ENCODE results near the gene ADCY5.

The ADCY5 gene

GRCh38 chr3:123365450-123366143 is 83.3 kb downstream of the ADCY5 start:
- Mint-ChIP-seq H3K36me3 (ENCODE audit: insufficient read depth) (no peaks in the 10 kb centered on the region), H3K4me1 (ENCODE audit: low read depth in 2 of 2) (no peaks in the 10 kb centered on the region)

GRCh38 chr3:123361071-123361470 is 87.8 kb downstream of the ADCY5 start:
- ATAC-seq (replicated peaks) = no peak
- Mint-ChIP-seq H3K4me1 (ENCODE audit: low read depth in 2 of 2) (no peaks in the 10 kb centered on the region), H3K27ac (no peak overlapping the region), H3K4me3 (no peak overlapping the region), H3K27me3 (peaks cover 26 to 30% of the 10 kb centered on the region in 2 donors), H3K9me3 (no peaks in the 10 kb centered on the region), H3K36me3 (ENCODE audit: insufficient read depth) (no peaks in the 10 kb centered on the region)
- no peak for DNase-seq

More at GRCh38 chr3:123365450-123366143, 83.3 kb downstream of the ADCY5 start:
- H3K27me3 Mint-ChIP-seq = peaks cover 20 to 41% of the 10 kb centered on the region in 2 donors
- H3K9me3 Mint-ChIP-seq = no peaks in the 10 kb centered on the region
- H3K4me3 Mint-ChIP-seq = no peak overlapping the region
- no peak overlapping the region for H3K27ac Mint-ChIP-seq
- ATAC-seq (replicated peaks) (no peak), DNase-seq (no peak)

GRCh38 chr3:123357275-123357674 is 91.6 kb downstream of the ADCY5 start:
- Mint-ChIP-seq H3K9me3 (no peaks in the 10 kb centered on the region), H3K27ac (no peak overlapping the region), H3K4me1 (ENCODE audit: low read depth in 2 of 2) (no peaks in the 10 kb centered on the region), H3K36me3 (ENCODE audit: insufficient read depth) (no peaks in the 10 kb centered on the region), H3K4me3 (no peak overlapping the region), H3K27me3 (peaks cover 24 to 34% of the 10 kb centered on the region in 2 donors)
- no peak for DNase-seq
- ATAC-seq (replicated peaks) = no peak

- Mint-ChIP-seq H3K27ac (no peak overlapping the region), H3K9me3 (no peaks in the 10 kb centered on the region), H3K4me3 (no peak overlapping the region), H3K27me3 (peaks cover 48 to 49% of the 10 kb centered on the region in 2 donors), H3K36me3 (ENCODE audit: insufficient read depth) (no peaks in the 10 kb centered on the region), H3K4me1 (ENCODE audit: low read depth in 2 of 2) (no peaks in the 10 kb centered on the region)
- DNase-seq (no peak), ATAC-seq (replicated peaks) (no peak)
Measured at GRCh38 chr3:123353850-123354233, 95.0 kb downstream of the ADCY5 start.

GRCh38 chr3:123353227-123353849 is 95.6 kb downstream of the ADCY5 start:
- ATAC-seq (replicated peaks) (no peak), DNase-seq (no peak)
- no peak overlapping the region for H3K4me3 Mint-ChIP-seq
- H3K36me3 Mint-ChIP-seq (ENCODE audit: insufficient read depth) = no peaks in the 10 kb centered on the region
- peaks cover 51% of the 10 kb centered on the region in 2 donors for H3K27me3 Mint-ChIP-seq
- H3K9me3 Mint-ChIP-seq = no peaks in the 10 kb centered on the region
- no peaks in the 10 kb centered on the region for H3K4me1 Mint-ChIP-seq (ENCODE audit: low read depth in 2 of 2)
- no peak overlapping the region for H3K27ac Mint-ChIP-seq

- Mint-ChIP-seq H3K36me3 (ENCODE audit: insufficient read depth) (no peaks in the 10 kb centered on the region), H3K4me3 (no peak overlapping the region), H3K27ac (no peak overlapping the region), H3K27me3 (peaks cover 57 to 61% of the 10 kb centered on the region in 2 donors), H3K4me1 (ENCODE audit: low read depth in 2 of 2) (no peaks in the 10 kb centered on the region), H3K9me3 (no peaks in the 10 kb centered on the region)
- ATAC-seq (replicated peaks) (no peak), DNase-seq (no peak)
Measured at GRCh38 chr3:123352134-123352554, 96.7 kb downstream of the ADCY5 start.

- no peaks in the 10 kb centered on the region for H3K4me1 Mint-ChIP-seq (ENCODE audit: low read depth in 2 of 2)
- no peaks in the 10 kb centered on the region for H3K9me3 Mint-ChIP-seq
- no peak overlapping the region for H3K4me3 Mint-ChIP-seq
- DNase-seq (no peak), ATAC-seq (replicated peaks) (no peak)
- no peaks in the 10 kb centered on the region for H3K36me3 Mint-ChIP-seq (ENCODE audit: insufficient read depth)
- peaks cover 57 to 65% of the 10 kb centered on the region in 2 donors for H3K27me3 Mint-ChIP-seq
- H3K27ac Mint-ChIP-seq = no peak overlapping the region
Measured at GRCh38 chr3:123351501-123351900, 97.4 kb downstream of the ADCY5 start.

- Mint-ChIP-seq H3K27me3 (peaks cover 57 to 70% of the 10 kb centered on the region in 2 donors), H3K36me3 (ENCODE audit: insufficient read depth) (no peaks in the 10 kb centered on the region), H3K4me1 (ENCODE audit: low read depth in 2 of 2) (no peaks in the 10 kb centered on the region), H3K4me3 (no peak overlapping the region), H3K27ac (no peak overlapping the region), H3K9me3 (no peaks in the 10 kb centered on the region)
- ATAC-seq (replicated peaks) = no peak
- DNase-seq = no peak
Measured at GRCh38 chr3:123350971-123351370, 97.9 kb downstream of the ADCY5 start.

GRCh38 chr3:123349566-123350435 is 99.1 kb downstream of the ADCY5 start:
- Mint-ChIP-seq H3K4me3 (no peak overlapping the region), H3K27me3 (peaks cover 49 to 67% of the 10 kb centered on the region in 2 donors), H3K4me1 (ENCODE audit: low read depth in 2 of 2) (peaks cover 0 to 2% of the 10 kb centered on the region in 2 donors), H3K27ac (no peak overlapping the region), H3K36me3 (ENCODE audit: insufficient read depth) (no peaks in the 10 kb centered on the region), H3K9me3 (no peaks in the 10 kb centered on the region)
- ATAC-seq (replicated peaks) (no peak), DNase-seq (no peak)

GRCh38 chr3:123349201-123349535 is 99.7 kb downstream of the ADCY5 start:
- Mint-ChIP-seq H3K27ac (no peak overlapping the region), H3K27me3 (peaks cover 44 to 61% of the 10 kb centered on the region in 2 donors), H3K4me1 (ENCODE audit: low read depth in 2 of 2) (peaks cover 4 to 7% of the 10 kb centered on the region in 2 donors), H3K4me3 (no peak overlapping the region), H3K36me3 (ENCODE audit: insufficient read depth) (no peaks in the 10 kb centered on the region), H3K9me3 (no peaks in the 10 kb centered on the region)
- no peak for DNase-seq
- no peak for ATAC-seq (replicated peaks)

- no peaks in the 10 kb centered on the region for H3K9me3 Mint-ChIP-seq
- H3K36me3 Mint-ChIP-seq (ENCODE audit: insufficient read depth) = no peaks in the 10 kb centered on the region
- peaks cover 39 to 56% of the 10 kb centered on the region in 2 donors for H3K27me3 Mint-ChIP-seq
- ATAC-seq (replicated peaks) (no peak), DNase-seq (no peak)
- H3K4me1 Mint-ChIP-seq (ENCODE audit: low read depth in 2 of 2) = peaks cover 4 to 7% of the 10 kb centered on the region in 2 donors
- no peak overlapping the region for H3K27ac Mint-ChIP-seq
- no peak overlapping the region for H3K4me3 Mint-ChIP-seq
Measured at GRCh38 chr3:123348471-123349200, 100.3 kb downstream of the ADCY5 start.

GRCh38 chr3:123347691-123348264 is 101.1 kb downstream of the ADCY5 start:
- Mint-ChIP-seq H3K9me3 (no peaks in the 10 kb centered on the region), H3K36me3 (ENCODE audit: insufficient read depth) (no peaks in the 10 kb centered on the region), H3K27me3 (peaks cover 33 to 53% of the 10 kb centered on the region in 2 donors), H3K4me1 (ENCODE audit: low read depth in 2 of 2) (peaks cover 4 to 7% of the 10 kb centered on the region in 2 donors), H3K4me3 (no peak overlapping the region), H3K27ac (no peak overlapping the region)
- ATAC-seq (replicated peaks) = no peak
- DNase-seq = no peak

- H3K9me3 Mint-ChIP-seq = no peaks in the 10 kb centered on the region
- DNase-seq (no peak), ATAC-seq (replicated peaks) (no peak)
- no peaks in the 10 kb centered on the region for H3K36me3 Mint-ChIP-seq (ENCODE audit: insufficient read depth)
- H3K4me1 Mint-ChIP-seq (ENCODE audit: low read depth in 2 of 2) = peaks cover 4 to 7% of the 10 kb centered on the region in 2 donors
- no peak overlapping the region for H3K27ac Mint-ChIP-seq
- H3K27me3 Mint-ChIP-seq = peaks cover 33 to 53% of the 10 kb centered on the region in 2 donors
- no peak overlapping the region for H3K4me3 Mint-ChIP-seq
Measured at GRCh38 chr3:123347205-123347604, 101.7 kb downstream of the ADCY5 start.

Data from effector memory CD8-positive, alpha-beta T cell (primary cell).